CD4-positive, alpha-beta T cell treated with Interleukin-2 at 100 ng/mL for 4 hours (primary cell): ENCODE data around the gene TXNRD1.
"Not testable (repeated sequence)": the region's sequence is repeated elsewhere in the genome, so short reads cannot be mapped to it uniquely, and the experiment has no call there.

ENCODE experiments used
- DNase-seq: peaks from one replicate; pipeline ENCODE4 v3.0.0-alpha.2; 2020; ENCODE audit warnings: low spot score

The TXNRD1 gene

GRCh38 chr12:104237930-104238329, 22.4 kb downstream of the TXNRD1 start:
- DNase-seq: no peak

GRCh38 chr12:104242546-104243206, 27.1 kb downstream of the TXNRD1 start:
- DNase-seq: no peak

GRCh38 chr12:104243551-104243950, 28.0 kb downstream of the TXNRD1 start:
- no peak for DNase-seq

- DNase-seq: no peak
Observed at GRCh38 chr12:104243971-104244370, 28.4 kb downstream of the TXNRD1 start.

- DNase-seq: no peak
Observed at GRCh38 chr12:104247698-104248097, 32.1 kb downstream of the TXNRD1 start.

GRCh38 chr12:104248444-104248843, 32.9 kb downstream of the TXNRD1 start:
- DNase-seq: no peak

GRCh38 chr12:104249017-104249416, 33.4 kb downstream of the TXNRD1 start:
- DNase-seq: no peak

- DNase-seq: no peak
Observed at GRCh38 chr12:104249898-104250297, 34.3 kb downstream of the TXNRD1 start.

- DNase-seq: no peak
Observed at GRCh38 chr12:104250366-104251125, 35.0 kb downstream of the TXNRD1 start.

GRCh38 chr12:104257913-104258472, 42.4 kb downstream of the TXNRD1 start:
- DNase-seq: no peak

GRCh38 chr12:104258476-104259067, 43.0 kb downstream of the TXNRD1 start:
- DNase-seq: no peak

- DNase-seq: no peak
Observed at GRCh38 chr12:104263026-104263425, 47.4 kb downstream of the TXNRD1 start.

GRCh38 chr12:104263580-104264358, 48.2 kb downstream of the TXNRD1 start:
- DNase-seq: no peak

GRCh38 chr12:104265436-104265835, 49.9 kb downstream of the TXNRD1 start:
- not testable (repeated sequence) for DNase-seq

GRCh38 chr12:104272938-104273337, 57.4 kb downstream of the TXNRD1 start:
- DNase-seq: no peak

GRCh38 chr12:104273503-104273902, 57.9 kb downstream of the TXNRD1 start:
- no peak for DNase-seq

- DNase-seq: no peak
Observed at GRCh38 chr12:104274811-104275210, 59.2 kb downstream of the TXNRD1 start.

GRCh38 chr12:104275689-104276088, 60.1 kb downstream of the TXNRD1 start:
- no peak for DNase-seq

GRCh38 chr12:104276273-104277131, 60.9 kb downstream of the TXNRD1 start:
- no peak for DNase-seq

GRCh38 chr12:104279164-104279563, 63.6 kb downstream of the TXNRD1 start:
- DNase-seq: no peak

- DNase-seq: no peak
Observed at GRCh38 chr12:104280111-104280510, 64.5 kb downstream of the TXNRD1 start.
